ENCODE measurements around the gene PDP2. TPM values are rescaled to one million over a fixed set of nuclear protein-coding genes. Genes with fewer than 3 reads are reported as not detected.
A peak's percentile ranks its signal among the peaks of the same experiment; 100 is the strongest.

PDP2 gene
- total and polyA plus RNA-seq, 2 of the 4 experiments (the other 2 are of a cell fraction), result 5.3 to 16.8 TPM

- WGBS, 2 experiments (ENCODE audit: extremely low coverage in 2 of 2, insufficient read length in 1 of 2), result 16% methylated on average over 21 of the region's 44 CpGs; no CpG with 5 or more reads in 1 of the 2 experiments
Measured at GRCh38 chr16:66935314-66936011, 55.1 kb downstream of the PDP2 start, which contains the start of gene CES2. Gene CES2 (plus strand): TSS chr16:66935516. CDS start chr16:66935636, 120 bp downstream.

More at GRCh38 chr16:66935314-66936011, 55.1 kb downstream of the PDP2 start, which contains the start of gene CES2:
- peak within 1 kb of the TSS; percentile 98 for H3K27ac ChIP-seq (ENCODE audit: insufficient read depth, low read length)
- intact Hi-C loops (cut with micrococcal nuclease) (loop anchor here (2.0 kb wide), 1 partner anchor 41 kb away; no protein-coding TSS in a partner anchor), dilution Hi-C loops (cut with HindIII; ENCODE audit: low sequenced_read_pairs, unreplicated experiment) (no loop called here), in situ Hi-C loops (cut with MboI; ENCODE audit: low sequenced_read_pairs) (no loop called here)
- peaks cover 25 to 86% of the 10 kb centered on the region in 2 experiments for H3K79me1 ChIP-seq (ENCODE audit: low read depth in 1 of 2, low read length in 2 of 2)
- H2BK20ac ChIP-seq (ENCODE audit: low read depth, low read length), result peak within 1 kb of the TSS; percentile 49; the same call in 1 of the 2 replicates
- TF ChIP-seq CEBPB (IDR thresholded peaks at IDR 0.05; ENCODE audit: low read depth, low read length) (no peak), MXI1 (IDR thresholded peaks at IDR 0.05; ENCODE audit: borderline replicate concordance, low read depth, low read length) (0 out of 2 replicates have a peak, but pooled peaks have one; percentile 75), POLR2A (IDR thresholded peaks at IDR 0.05; ENCODE audit: low read depth, low read length) (peak; percentile 63)
- ChIA-PET CTCF (no interaction called here), POLR2A (ENCODE audit: unreplicated experiment) (no interaction called here)
- peak within 1 kb of the TSS; percentile 91 to 97 for H4K8ac ChIP-seq (ENCODE audit: low read depth in 2 of 2, low read length in 2 of 2)
- H3K56ac ChIP-seq (ENCODE audit: extremely low read depth, insufficient read depth, low read length), result peak within 1 kb of the TSS; percentile 93
- H3K9ac ChIP-seq (ENCODE audit: low read depth, low read length), result peak within 1 kb of the TSS; percentile 99
- peak within 1 kb of the TSS; percentile 89 for H3K4me2 ChIP-seq (ENCODE audit: low read depth, low read length)
- peak within 1 kb of the TSS; percentile 98 for H2BK5ac ChIP-seq (ENCODE audit: low read depth, low read length, poor library complexity, severe bottlenecking)
- peak within 1 kb of the TSS; percentile 81 for H4K91ac ChIP-seq (ENCODE audit: insufficient read depth, low read depth, low read length)
- H3K14ac ChIP-seq (replicated peaks; ENCODE audit: low read depth, low read length), result peak within 1 kb of the TSS; percentile 100
- H3K9me1 ChIP-seq (ENCODE audit: insufficient read depth, low read length), result peaks cover 26% of the 10 kb centered on the region
- H3K4me3 ChIP-seq (ENCODE audit: insufficient read depth, low read depth, low read length), result peak within 1 kb of the TSS; percentile 98
- ATAC-seq (ENCODE audit: low read depth), result peak; percentile 67
- peak within 1 kb of the TSS; percentile 96 for H2AK9ac ChIP-seq (replicated peaks; ENCODE audit: low read depth, low read length, poor library complexity)
- H3K18ac ChIP-seq (ENCODE audit: low read depth, low read length), result peak within 1 kb of the TSS; percentile 90
- peak within 1 kb of the TSS; percentile 15; the same call in 1 of the 3 replicates for H2BK15ac ChIP-seq (ENCODE audit: low read depth, low read length)
- peak; percentile 29 for DNase-seq
- no peaks in the 10 kb centered on the region for H3K27me3 ChIP-seq (ENCODE audit: control insufficient read depth, insufficient read depth, low read length)
- peak within 1 kb of the TSS; percentile 99 for H3K4ac ChIP-seq (ENCODE audit: low read depth, low read length)
- peak within 1 kb of the TSS; percentile 98 for H3K23ac ChIP-seq (ENCODE audit: low read depth, low read length)
- H3K9me3 ChIP-seq (ENCODE audit: control insufficient read depth, insufficient read depth, low read length), result no peaks in the 10 kb centered on the region
- H4K5ac ChIP-seq (ENCODE audit: low read depth, low read length), result peak within 1 kb of the TSS; percentile 97
- peak within 1 kb of the TSS; percentile 98 for H2AK5ac ChIP-seq (ENCODE audit: low read depth, low read length)
- peaks cover 9% of the 10 kb centered on the region for H3K4me1 ChIP-seq (ENCODE audit: control insufficient read depth, insufficient read depth, low read length)
- peaks cover 37% of the 10 kb centered on the region for H3K36me3 ChIP-seq (ENCODE audit: control insufficient read depth, insufficient read depth, low read length)
- peak within 1 kb of the TSS; percentile 85 for H2BK120ac ChIP-seq (ENCODE audit: low read depth, low read length)
- no TSS peak for BruUV-seq (replicated peaks)
- H4K20me1 ChIP-seq (ENCODE audit: insufficient read depth, low read length), result peaks cover 45% of the 10 kb centered on the region
- H2AFZ ChIP-seq (replicated peaks; ENCODE audit: low read length, poor library complexity), result peak within 1 kb of the TSS; percentile 99
